WI38 (cell line): ENCODE data around the gene ITGB8.

ENCODE experiments used
- H3K4me3 ChIP-seq: 2 replicates; pipeline ENCODE4 v1.5.1; 2011; ENCODE audit warnings: low read depth, mild to moderate bottlenecking, control low read depth, low read length
- CTCF ChIP-seq: IDR thresholded peaks from 2 replicates; pipeline ENCODE4 v1.5.1; 2012; ENCODE audit warnings: low read depth, mild to moderate bottlenecking, control low read depth, low read length

Gene ITGB8

GRCh38 chr7:20327055-20327454 lies 3.6 kb upstream of the ITGB8 start:
- H3K4me3 ChIP-seq: no peak overlapping the region
- no peak for TF ChIP-seq CTCF

- no peak overlapping the region for H3K4me3 ChIP-seq
- TF ChIP-seq CTCF: no peak
Observed at GRCh38 chr7:20328027-20328426, 2.7 kb upstream of the ITGB8 start.

GRCh38 chr7:20328692-20329091 lies 2.0 kb upstream of the ITGB8 start:
- no peak for TF ChIP-seq CTCF
- no peak overlapping the region for H3K4me3 ChIP-seq

DNA sequence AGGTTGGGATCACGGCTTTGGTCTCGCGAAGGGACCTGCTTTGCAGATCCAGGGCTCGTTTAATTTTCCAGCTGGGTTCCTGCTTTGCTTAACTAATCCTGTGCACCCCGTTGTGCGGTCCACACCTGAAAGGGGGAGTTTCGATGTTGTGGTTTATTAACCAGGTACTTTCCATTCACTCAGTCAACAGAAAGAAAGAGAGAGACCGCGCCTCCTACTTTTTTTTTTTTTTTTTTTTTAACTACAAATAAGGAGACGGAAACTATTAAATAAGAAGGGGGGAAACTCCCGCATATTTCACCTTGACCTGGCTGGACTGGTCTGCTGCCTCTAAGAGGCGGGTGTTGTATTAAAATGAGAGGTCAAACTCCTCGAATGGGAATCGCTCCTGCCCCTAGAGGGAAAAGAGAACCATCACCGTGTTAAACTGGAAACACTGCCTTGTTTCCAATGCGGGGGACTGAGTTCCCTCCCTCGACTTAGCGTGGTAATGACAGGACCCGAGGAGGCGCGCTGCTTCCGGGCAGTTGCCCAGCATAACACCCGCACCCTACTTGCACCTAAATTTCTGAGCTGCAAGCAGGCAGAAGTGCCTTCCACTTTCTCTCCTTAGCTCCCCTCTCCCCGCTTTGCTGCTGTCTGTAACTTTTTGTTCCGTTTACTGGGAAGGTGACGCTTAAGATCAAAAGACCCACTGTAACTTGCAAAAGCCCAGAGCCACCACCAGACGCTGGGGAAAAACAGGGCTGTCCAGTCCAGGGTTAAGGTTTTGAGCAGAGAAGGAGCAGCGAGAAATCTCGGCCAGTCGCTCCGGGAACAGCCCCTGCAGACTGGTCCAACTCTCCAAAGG lies 1.1 kb upstream of the ITGB8 start:
- no peak for TF ChIP-seq CTCF
- peak overlapping the region; percentile 60 for H3K4me3 ChIP-seq

DNA sequence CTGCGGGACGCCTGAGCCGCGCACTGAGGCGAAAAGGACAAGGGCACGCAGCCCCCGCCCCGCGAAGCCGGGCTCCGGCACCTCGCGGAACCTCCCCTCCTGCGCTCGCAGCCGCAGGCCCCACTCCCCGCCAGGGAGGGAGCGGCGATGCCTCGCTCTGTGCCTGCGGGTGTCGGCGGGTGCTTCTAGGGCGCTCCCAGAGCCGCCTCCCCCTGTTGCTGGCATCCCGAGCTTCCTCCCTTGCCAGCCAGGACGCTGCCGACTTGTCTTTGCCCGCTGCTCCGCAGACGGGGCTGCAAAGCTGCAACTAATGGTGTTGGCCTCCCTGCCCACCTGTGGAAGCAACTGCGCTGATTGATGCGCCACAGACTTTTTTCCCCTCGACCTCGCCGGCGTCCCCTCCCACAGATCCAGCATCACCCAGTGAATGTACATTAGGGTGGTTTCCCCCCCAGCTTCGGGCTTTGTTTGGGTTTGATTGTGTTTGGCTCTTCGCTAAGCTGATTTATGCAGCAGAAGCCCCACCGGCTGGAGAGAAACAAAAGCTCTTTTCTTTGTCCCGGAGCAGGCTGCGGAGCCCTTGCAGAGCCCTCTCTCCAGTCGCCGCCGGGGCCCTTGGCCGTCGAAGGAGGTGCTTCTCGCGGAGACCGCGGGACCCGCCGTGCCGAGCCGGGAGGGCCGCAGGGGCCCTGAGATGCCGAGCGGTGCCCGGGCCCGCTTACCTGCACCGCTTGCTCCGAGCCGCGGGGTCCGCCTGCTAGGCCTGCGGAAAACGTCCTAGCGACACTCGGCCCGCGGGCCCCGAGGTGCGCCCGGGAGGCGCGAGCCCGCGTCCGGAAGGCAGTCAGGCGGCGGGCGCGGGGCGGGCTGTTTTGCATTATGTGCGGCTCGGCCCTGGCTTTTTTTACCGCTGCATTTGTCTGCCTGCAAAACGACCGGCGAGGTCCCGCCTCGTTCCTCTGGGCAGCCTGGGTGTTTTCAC lies 519 bp downstream of the ITGB8 start:
- peak overlapping the region; percentile 60 for H3K4me3 ChIP-seq
- TF ChIP-seq CTCF: no peak

DNA sequence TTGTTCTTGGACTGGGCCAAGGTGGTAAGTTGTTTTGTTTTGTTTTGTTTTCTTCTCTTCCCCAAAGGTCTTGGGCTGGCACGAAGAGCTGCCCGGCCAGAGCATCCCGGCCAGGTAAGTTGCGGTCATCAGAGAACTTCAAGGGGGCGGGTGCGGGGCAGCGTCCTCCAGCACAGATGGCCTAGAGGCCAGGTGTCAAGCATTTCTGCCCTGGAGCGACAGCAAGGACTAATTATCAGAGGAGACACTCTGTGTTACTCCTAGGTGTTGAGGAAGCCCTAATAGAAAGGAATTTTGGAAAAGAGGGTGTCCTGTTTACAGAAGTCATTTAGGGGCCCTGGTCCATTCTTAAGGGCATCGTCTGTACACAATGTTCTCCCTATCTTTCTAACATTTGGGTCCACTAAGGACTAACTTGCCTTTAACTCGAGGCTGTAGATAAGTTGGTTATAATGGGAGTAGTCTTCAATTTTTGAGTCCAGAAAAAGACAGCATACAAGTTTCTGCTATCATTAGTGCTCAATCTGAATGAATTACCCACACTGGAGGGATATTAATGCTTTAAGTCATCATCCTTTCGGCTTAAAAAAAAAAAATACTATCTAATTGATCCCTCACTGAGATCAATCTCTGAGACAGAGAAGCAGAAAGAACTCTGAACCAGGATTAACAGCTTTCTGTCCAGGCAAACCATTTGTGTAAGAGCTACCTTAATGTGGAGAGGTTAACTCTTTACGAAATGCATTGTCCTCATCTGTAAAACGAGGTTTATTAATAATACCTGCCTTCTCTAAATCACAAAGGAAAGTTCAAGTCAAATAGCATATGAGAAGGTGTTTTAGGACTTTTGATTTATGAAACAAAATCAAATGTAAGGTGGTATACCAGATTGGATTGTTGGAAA lies 1.5 kb downstream of the ITGB8 start:
- H3K4me3 ChIP-seq: peak overlapping the region; percentile 60; the same call in 1 of the 2 replicates
- no peak for TF ChIP-seq CTCF
